C4-2B (cell line): Measurements from ENCODE around the gene TMEM150A.

Experiments used
- CTCF ChIP-seq: fragments of 450-650 bp; conservative IDR thresholded peaks from 2 replicates; pipeline ENCODE4 v1.5.1; 2017; ENCODE audit warnings: mild to moderate bottlenecking
- ZFX ChIP-seq: fragments of 450-650 bp; IDR thresholded peaks from 2 replicates; pipeline ENCODE4 v1.6.1; 2017

GRCh38 chr2:85631316-85631715 lies 28.8 kb upstream of the TMEM150A start:
- no peak for TF ChIP-seq CTCF
- TF ChIP-seq ZFX, result no peak
